NCI-H345 treated with DMSO at 0.1 percent for 48 hours (cell line): ENCODE results near the gene GLTP.
"Not testable (repeated sequence)": the region's sequence is repeated elsewhere in the genome, so short reads cannot be mapped to it uniquely, and the experiment has no call there.

Experiments used
- DNase-seq: peaks from one replicate; lab custom pipeline; 2025; ENCODE audit not compliant: unreplicated experiment; lab: John Stamatoyannopoulos, UW

Gene GLTP

GRCh38 chr12:109878749-109879148 lies 1.6 kb downstream of the GLTP start:
- DNase-seq = no peak

- no peak for DNase-seq
Measured at GRCh38 chr12:109878247-109878625, 2.1 kb downstream of the GLTP start.

- no peak for DNase-seq
Measured at GRCh38 chr12:109877504-109878246, 2.7 kb downstream of the GLTP start.

- no peak for DNase-seq
Measured at GRCh38 chr12:109876406-109876805, 3.9 kb downstream of the GLTP start.

GRCh38 chr12:109875572-109876131 lies 4.7 kb downstream of the GLTP start:
- no peak for DNase-seq

- no peak for DNase-seq
Measured at GRCh38 chr12:109873653-109874052, 6.7 kb downstream of the GLTP start.

GRCh38 chr12:109871668-109872314 lies 8.6 kb downstream of the GLTP start:
- DNase-seq = no peak

- DNase-seq = no peak
Measured at GRCh38 chr12:109870648-109871047, 9.7 kb downstream of the GLTP start.

GRCh38 chr12:109868182-109869051 lies 11.9 kb downstream of the GLTP start:
- DNase-seq = no peak

- DNase-seq = no peak
Measured at GRCh38 chr12:109864916-109865315, 15.4 kb downstream of the GLTP start.

GRCh38 chr12:109863847-109864712 lies 16.3 kb downstream of the GLTP start:
- DNase-seq = no peak

GRCh38 chr12:109862491-109862890 lies 17.9 kb downstream of the GLTP start:
- not testable (repeated sequence) for DNase-seq

GRCh38 chr12:109861689-109862314 lies 18.5 kb downstream of the GLTP start:
- DNase-seq = no peak

GRCh38 chr12:109860977-109861376 lies 19.4 kb downstream of the GLTP start:
- no peak for DNase-seq

- no peak for DNase-seq
Measured at GRCh38 chr12:109858764-109859163, 21.6 kb downstream of the GLTP start.

GRCh38 chr12:109857715-109858114 lies 22.6 kb downstream of the GLTP start:
- DNase-seq = no peak

- DNase-seq = no peak
Measured at GRCh38 chr12:109855377-109855776, 25.0 kb downstream of the GLTP start.

- DNase-seq = not testable (repeated sequence)
Measured at GRCh38 chr12:109850518-109850917, 29.8 kb downstream of the GLTP start.

GRCh38 chr12:109847142-109847735 lies 33.1 kb downstream of the GLTP start:
- no peak for DNase-seq

GRCh38 chr12:109845824-109846205 lies 34.5 kb downstream of the GLTP start:
- no peak for DNase-seq
